AG04450 (cell line): Measurements from ENCODE around the gene SCPEP1. TPM values are rescaled to one million over a fixed set of nuclear protein-coding genes. Genes with fewer than 3 reads are reported as not detected.
"Not testable (repeated sequence)": the region's sequence is repeated elsewhere in the genome, so short reads cannot be mapped to it uniquely, and the experiment has no call there.

ENCODE experiments used
- CTCF ChIA-PET: fragments of 300-600, 350-600 bp; formaldehyde crosslinking; extraction: SDS; loops from one replicate; lab custom pipeline; 2022; ENCODE audit warnings: antibody characterized with exemption, inconsistent platforms; lab: Charles Lee
- POLR2A ChIA-PET: fragments of 350-600 bp; formaldehyde crosslinking; extraction: SDS; loops from one replicate; lab custom pipeline; 2021; ENCODE audit warnings: antibody characterized with exemption, inconsistent platforms; lab: Yijun Ruan, JAX
- DNase-seq: peaks from one replicate; pipeline ENCODE4 v3.0.0-alpha.2; 2011; ENCODE audit warnings: low read depth, low spot score
- H3K27ac ChIP-seq: one replicate; pipeline ENCODE4 v1.5.1; 2012; ENCODE audit warnings: low read depth, low read length, control low read depth
- H3K27me3 ChIP-seq: one replicate; pipeline ENCODE4 v1.6.0; 2012; ENCODE audit warnings: low read length; ENCODE audit not compliant: control insufficient read depth, insufficient read depth
- H3K4me3 ChIP-seq: 2 replicates; pipeline ENCODE4 v1.5.1; 2011; ENCODE audit warnings: mild to moderate bottlenecking, low read depth, low read length, control low read depth
- H3K9me3 ChIP-seq: 2 replicates; pipeline ENCODE4 v1.5.1; 2012; ENCODE audit warnings: low read length; ENCODE audit not compliant: control insufficient read depth, insufficient read depth
- CTCF ChIP-seq: IDR thresholded peaks from 2 replicates; pipeline ENCODE4 v1.5.1; 2011; ENCODE audit warnings: low read depth, low read length, control low read depth, inconsistent platforms
- polyA plus RNA-seq: library from polyadenylated mRNA; depleted of rRNA; stranded (reverse); fragments of >200 nt; gene quantifications from 2 replicates; pipeline ENCODE4 v1.2.3, GENCODE V29; 2011

The SCPEP1 gene
- polyA plus RNA-seq, 1 experiment, result 66.4 TPM

DNA sequence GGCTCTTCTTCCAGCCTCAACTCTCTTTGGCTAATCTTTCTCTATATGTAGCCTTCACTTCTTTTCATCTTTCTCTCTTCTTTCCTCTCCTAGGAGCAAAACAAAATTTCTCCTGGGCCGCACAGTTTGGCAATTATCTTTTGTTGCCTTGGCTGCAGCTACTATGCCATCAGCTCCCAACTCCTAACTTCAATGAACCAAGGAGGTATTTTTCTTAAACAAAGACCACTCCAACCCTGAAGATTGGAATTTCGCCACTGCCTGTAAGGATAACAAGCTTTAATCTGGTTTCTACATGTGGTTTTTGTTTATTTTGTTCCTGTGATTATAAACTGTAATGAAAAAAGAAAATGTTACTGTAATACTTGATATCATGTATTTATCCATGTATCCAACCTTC, 2.3 kb upstream of the SCPEP1 start:
- POLR2A ChIA-PET, result no interaction called here

DNA sequence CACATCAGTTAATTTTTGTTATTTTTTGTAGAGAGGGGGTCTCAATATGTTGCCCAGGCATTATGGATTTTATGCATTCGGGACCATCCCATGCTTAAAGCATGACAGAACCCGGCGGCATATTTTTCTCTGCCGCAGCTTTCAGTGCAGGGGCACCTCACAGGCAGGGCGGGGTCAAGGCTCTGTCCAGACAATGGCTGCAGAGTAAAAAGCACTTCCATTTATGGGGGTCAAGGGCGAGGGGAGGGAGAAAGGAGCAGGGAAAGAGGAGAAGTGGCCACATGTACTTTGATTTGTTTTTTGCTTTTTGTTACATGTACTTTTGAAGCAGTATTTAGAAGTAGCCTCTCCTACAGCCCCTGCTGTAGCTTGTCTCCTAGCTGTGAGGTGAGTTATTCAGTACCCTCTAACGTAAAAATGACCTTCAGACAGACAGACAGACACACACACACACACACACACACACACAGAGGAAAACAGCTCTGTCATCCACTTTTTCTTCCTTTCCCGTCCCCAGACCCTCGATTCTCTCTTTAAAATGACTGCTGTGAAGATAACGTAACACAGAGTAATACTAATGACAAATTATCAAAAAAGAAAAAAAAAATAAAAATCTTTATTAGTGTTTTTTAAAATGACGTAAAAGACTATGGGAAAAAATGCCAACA, 856 bp upstream of the SCPEP1 start:
- no peak for DNase-seq
- no peak for TF ChIP-seq CTCF
- Histone ChIP-seq H3K9me3 (no peaks in the 10 kb centered on the region), H3K27ac (no peak overlapping the region), H3K27me3 (peaks cover 7% of the 10 kb centered on the region), H3K4me3 (peak overlapping the region; percentile 89; the same call in 1 of the 2 replicates)
- ChIA-PET POLR2A (interaction anchor here (0.5 to 1.4 kb wide), 2 partner anchors 63 to 814 kb away, joined by 3 to 4 read pairs; partner anchors contain the start of gene TRIM25), CTCF (interaction anchor here (1.0 kb wide), 1 partner anchor 10 kb away, joined by 3 read pairs; no protein-coding TSS in a partner anchor)

More for the DNA sequence above, 2.3 kb upstream of the SCPEP1 start:
- no peak for DNase-seq
- peaks cover 12% of the 10 kb centered on the region for H3K27me3 ChIP-seq
- CTCF ChIA-PET, result no interaction called here
- peaks cover 2% of the 10 kb centered on the region; the same call in 1 of the 2 replicates for H3K9me3 ChIP-seq
- no peak overlapping the region for H3K27ac ChIP-seq
- TF ChIP-seq CTCF, result no peak
- no peak overlapping the region for H3K4me3 ChIP-seq

GRCh38 chr17:56978441-56979090, 635 bp downstream of the SCPEP1 start:
- Histone ChIP-seq H3K4me3 (peak overlapping the region; percentile 89), H3K9me3 (no peaks in the 10 kb centered on the region), H3K27me3 (peaks cover 7% of the 10 kb centered on the region), H3K27ac (no peak overlapping the region)
- TF ChIP-seq CTCF, result no peak
- CTCF ChIA-PET, result interaction anchor here (0.5 to 1.8 kb wide), 6 partner anchors 9 to 1271 kb away, joined by 3 to 6 read pairs (median 4); partner anchors contain the start of gene COIL
- POLR2A ChIA-PET, result interaction anchor here (1.4 kb wide), 1 partner anchor 65 kb away, joined by 4 read pairs; the partner anchor contains the start of gene TRIM25
- no peak for DNase-seq

GRCh38 chr17:56979091-56979480, 1.2 kb downstream of the SCPEP1 start:
- Histone ChIP-seq H3K4me3 (peak overlapping the region; percentile 89), H3K27me3 (peaks cover 7% of the 10 kb centered on the region), H3K9me3 (no peaks in the 10 kb centered on the region), H3K27ac (no peak overlapping the region)
- POLR2A ChIA-PET, result no interaction called here
- CTCF ChIA-PET, result interaction anchor here (0.5 to 1.8 kb wide), 4 partner anchors 19 to 1271 kb away, joined by 3 to 6 read pairs (median 4); partner anchors contain the start of gene COIL
- no peak for DNase-seq
- no peak for TF ChIP-seq CTCF

DNA sequence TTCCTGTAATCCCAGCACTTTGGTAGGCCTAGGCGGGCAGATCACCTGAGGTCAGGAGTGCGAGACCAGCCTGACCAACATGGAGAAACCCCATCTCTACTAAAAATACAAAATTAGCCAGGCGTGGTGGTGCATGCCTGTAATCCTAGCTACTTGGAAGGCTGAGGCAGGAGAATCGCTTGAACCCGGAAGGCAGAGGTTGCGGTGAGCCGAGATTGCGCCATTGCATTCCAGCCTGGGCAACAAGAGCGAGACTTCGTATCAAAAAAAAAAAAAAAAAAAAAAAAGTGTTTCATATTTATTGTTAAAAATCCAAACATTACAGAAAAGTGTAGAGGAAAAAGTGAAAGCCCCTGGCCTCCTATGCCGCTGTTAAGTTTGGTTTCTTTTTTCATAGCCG, 2.6 kb downstream of the SCPEP1 start:
- CTCF ChIA-PET, POLR2A ChIA-PET, DNase-seq: not testable (repeated sequence)

More for the DNA sequence above, 2.6 kb downstream of the SCPEP1 start:
- not testable (repeated sequence) for H3K4me3 ChIP-seq, H3K27me3 ChIP-seq, H3K27ac ChIP-seq, H3K9me3 ChIP-seq
